ENCODE data around the gene PLCH2. TPM values are rescaled to one million over a fixed set of nuclear protein-coding genes. Genes with fewer than 3 reads are reported as not detected.

The PLCH2 gene
- total and polyA plus RNA-seq, 12 donors: 0.06 to 0.51 (median 0.10) TPM; not detected in 2

DNA sequence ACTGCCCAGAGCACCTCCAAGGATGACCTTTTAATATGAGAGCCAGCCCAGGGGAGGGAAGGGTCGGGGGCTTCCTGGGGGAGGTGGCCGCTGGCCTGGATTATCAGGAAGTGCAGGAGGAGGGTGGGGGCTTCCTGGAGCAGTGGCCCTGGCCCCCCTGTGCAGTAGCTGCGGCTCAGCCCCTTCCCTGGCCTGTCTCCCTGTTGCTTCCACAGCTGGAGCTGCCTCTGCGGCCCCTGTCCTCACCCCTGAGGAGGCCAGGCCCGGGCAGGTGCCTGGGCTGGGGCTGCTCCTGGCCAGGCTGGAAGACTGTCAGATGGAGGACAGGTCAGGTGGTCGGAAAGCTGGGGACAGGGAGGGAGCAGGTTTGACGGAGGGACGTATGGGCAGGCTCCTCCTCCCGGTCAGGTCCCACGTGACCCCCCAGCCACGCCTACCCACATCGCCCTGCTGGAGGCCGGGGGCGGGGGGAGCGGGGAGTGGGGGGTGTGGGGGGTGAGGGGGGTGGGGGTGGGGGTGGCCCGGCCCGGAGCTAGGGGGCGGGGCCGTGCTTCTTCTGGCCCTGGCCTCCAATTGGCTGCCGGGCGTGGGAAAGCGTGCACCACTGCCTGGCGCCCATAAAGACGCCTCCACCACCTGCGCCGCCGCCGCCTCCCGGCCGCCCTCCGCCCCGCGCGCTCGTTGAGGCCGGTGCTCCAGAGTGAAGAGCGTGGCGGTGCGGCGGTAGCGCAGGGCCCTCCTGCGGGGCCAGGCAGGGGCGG lies 69.8 kb downstream of the PLCH2 start:
- Histone ChIP-seq H3K4me1 (peaks cover 43 to 81% (median 73%) of the 10 kb centered on the region in 9 donors), H3K36me3 (no peaks in the 10 kb centered on the region), H3K27ac (peak overlapping the region; percentile 62 to 100 (median 98)), H3K4me3 (peak overlapping the region; percentile 39 to 74 (median 59)), H3K9me3 (no peaks in the 10 kb centered on the region), H3K27me3 (peaks cover 0 to 14% (median 2%) of the 10 kb centered on the region in 7 donors)
- intact Hi-C loops (cut with DNase I): loop anchor here in 6 of 10 donors (2.0 to 10.0 kb wide), 8 partner anchors 15 to 354 kb away; partner anchors contain the start of genes FAAP20 (in 4 of the 6) and HES5 (in 1 of the 6)
- TF ChIP-seq, protein P1, sequence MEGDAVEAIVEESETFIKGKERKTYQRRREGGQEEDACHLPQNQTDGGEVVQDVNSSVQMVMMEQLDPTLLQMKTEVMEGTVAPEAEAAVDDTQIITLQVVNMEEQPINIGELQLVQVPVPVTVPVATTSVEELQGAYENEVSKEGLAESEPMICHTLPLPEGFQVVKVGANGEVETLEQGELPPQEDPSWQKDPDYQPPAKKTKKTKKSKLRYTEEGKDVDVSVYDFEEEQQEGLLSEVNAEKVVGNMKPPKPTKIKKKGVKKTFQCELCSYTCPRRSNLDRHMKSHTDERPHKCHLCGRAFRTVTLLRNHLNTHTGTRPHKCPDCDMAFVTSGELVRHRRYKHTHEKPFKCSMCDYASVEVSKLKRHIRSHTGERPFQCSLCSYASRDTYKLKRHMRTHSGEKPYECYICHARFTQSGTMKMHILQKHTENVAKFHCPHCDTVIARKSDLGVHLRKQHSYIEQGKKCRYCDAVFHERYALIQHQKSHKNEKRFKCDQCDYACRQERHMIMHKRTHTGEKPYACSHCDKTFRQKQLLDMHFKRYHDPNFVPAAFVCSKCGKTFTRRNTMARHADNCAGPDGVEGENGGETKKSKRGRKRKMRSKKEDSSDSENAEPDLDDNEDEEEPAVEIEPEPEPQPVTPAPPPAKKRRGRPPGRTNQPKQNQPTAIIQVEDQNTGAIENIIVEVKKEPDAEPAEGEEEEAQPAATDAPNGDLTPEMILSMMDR (IDR thresholded peaks at IDR 0.05): no peak
- ATAC-seq (peak; percentile 46 to 60 (median 51)), DNase-seq (peak; percentile 90 to 91)
- 4 to 6% methylated on average over 26 to 42 of the region's 43 CpGs for WGBS, 2 donors

GRCh38 chr1:2546515-2547209 lies 70.6 kb downstream of the PLCH2 start:
- no peaks in the 10 kb centered on the region for H3K9me3 ChIP-seq
- peak overlapping the region; percentile 39 to 74 (median 59) for H3K4me3 ChIP-seq
- intact Hi-C loops (cut with DNase I): loop anchor here in 6 of 10 donors (2.0 to 10.0 kb wide), 7 partner anchors 18 to 354 kb away; partner anchors contain the start of gene FAAP20 (in 4 of the 6)
- H3K36me3 ChIP-seq: no peaks in the 10 kb centered on the region
- WGBS, 2 donors: 2 to 3% methylated on average over 52 of the region's 52 CpGs
- ATAC-seq (peak; percentile 45 to 72 (median 59)), DNase-seq (peak; percentile 86 to 88)
- peak overlapping the region; percentile 62 to 100 (median 98) for H3K27ac ChIP-seq
- peaks cover 0 to 9% (median 0%) of the 10 kb centered on the region in 7 donors for H3K27me3 ChIP-seq
- TF ChIP-seq, protein P1 (IDR thresholded peaks at IDR 0.05): peak in 3 of 9 donors; percentile 9 to 31 (median 26)
- peaks cover 43 to 74% (median 68%) of the 10 kb centered on the region in 9 donors for H3K4me1 ChIP-seq

DNA sequence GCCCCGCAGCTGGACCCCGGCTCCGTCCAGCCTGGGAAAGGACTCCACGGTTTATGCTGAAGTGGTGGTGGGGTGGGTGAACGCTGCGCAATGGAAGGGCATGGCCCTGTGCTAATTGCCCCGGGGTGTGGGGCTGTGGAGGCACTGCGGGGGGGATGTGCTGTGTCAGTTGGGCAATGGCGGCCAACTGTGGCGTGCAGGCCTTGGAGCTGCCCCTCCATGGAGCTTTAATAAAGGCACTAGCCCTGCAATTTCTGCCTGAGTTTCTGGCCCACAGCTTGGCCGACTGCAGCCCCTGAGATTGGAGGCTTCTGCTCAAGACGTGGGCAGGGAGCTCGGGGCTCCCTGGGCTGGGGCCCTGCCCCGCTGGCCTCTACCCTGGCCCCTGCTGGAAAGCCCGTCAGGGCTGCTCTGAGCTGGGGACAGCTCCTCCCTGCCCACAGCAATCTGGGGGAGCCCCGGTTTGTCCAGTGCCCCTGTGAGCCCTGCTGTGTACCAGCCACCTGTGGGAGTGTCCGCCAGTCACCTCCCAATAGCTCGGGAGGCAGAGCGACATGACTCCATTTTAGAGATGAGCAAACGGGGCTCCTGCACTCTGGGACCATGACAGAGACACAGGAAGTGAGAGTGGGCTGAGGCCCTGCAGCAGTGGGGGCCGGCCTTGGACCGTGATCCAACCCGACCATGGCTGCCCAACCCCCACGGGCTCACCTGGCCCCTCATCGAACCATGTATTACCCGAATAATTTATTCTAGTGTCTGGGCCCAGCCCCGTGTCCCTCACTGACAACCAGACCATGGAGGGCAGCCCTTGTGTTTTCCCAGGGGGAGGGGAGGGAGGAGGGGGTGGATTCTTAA lies 71.3 kb downstream of the PLCH2 start:
- peaks cover 43 to 71% (median 67%) of the 10 kb centered on the region in 9 donors for H3K4me1 ChIP-seq
- 19% methylated on average over 27 of the region's 27 CpGs for WGBS, 2 donors
- ATAC-seq: no peak

More for the DNA sequence above, 71.3 kb downstream of the PLCH2 start:
- Histone ChIP-seq H3K9me3 (no peaks in the 10 kb centered on the region), H3K4me3 (peak overlapping the region in 9 of 10 donors; percentile 43 to 74 (median 59)), H3K27ac (peak overlapping the region; percentile 93 to 100 (median 98)), H3K36me3 (no peaks in the 10 kb centered on the region), H3K27me3 (peaks cover 0 to 4% (median 0%) of the 10 kb centered on the region in 7 donors)
- intact Hi-C loops (cut with DNase I): loop anchor here (1.0 to 10.0 kb wide), 8 partner anchors 19 to 355 kb away; partner anchors contain the start of gene FAAP20 (in 4 of the 10)
- DNase-seq: peak in 1 of 2 donors; percentile 35
- TF ChIP-seq, protein P1 (IDR thresholded peaks at IDR 0.05): no peak
